ENCODE results near the gene SPTBN1. TPM values are rescaled to one million over a fixed set of nuclear protein-coding genes. Genes with fewer than 3 reads are reported as not detected.

SPTBN1 gene
- total RNA-seq, 1 donor from 2014 or later = 83.2 TPM

DNA sequence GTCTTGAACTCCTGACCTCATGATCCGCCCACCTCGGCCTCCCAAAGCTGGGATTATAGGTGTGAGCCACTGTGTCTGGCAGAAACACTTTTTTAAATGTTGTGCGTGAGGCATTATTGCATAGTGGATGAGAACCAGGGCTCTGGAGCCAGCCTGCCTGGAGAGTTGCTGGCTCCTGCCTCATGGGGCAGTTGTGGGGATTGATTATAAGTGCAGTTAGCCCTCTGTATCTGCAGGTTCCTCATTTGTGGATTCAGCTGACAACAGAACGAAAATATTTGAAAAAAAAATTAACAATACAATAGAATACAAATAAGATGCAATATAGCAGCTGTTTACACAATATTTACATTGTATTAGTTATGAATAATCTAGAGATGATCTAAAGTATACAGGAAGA, 137.9 kb downstream of the SPTBN1 start:
- Mint-ChIP-seq H3K27ac (peak overlapping the region; percentile 79), H3K4me3 (peak overlapping the region; percentile 11), H3K27me3 (no peaks in the 10 kb centered on the region), H3K9me3 (no peaks in the 10 kb centered on the region), H3K4me1 (peaks cover 96% of the 10 kb centered on the region), H3K36me3 (ENCODE audit: low read depth) (peaks cover 8% of the 10 kb centered on the region)
- ATAC-seq (ENCODE audit: low read depth) (peak; percentile 25), DNase-seq (no peak)
- ChIA-PET POLR2A (interaction anchor here (1.2 to 9.9 kb wide), 4 partner anchors 14 to 35 kb away, joined by 3 to 58 read pairs (median 19); no protein-coding TSS in a partner anchor), CTCF (interaction anchor here (1.2 to 2.1 kb wide), 2 partner anchors 12 to 70 kb away, joined by 3 to 5 read pairs; no protein-coding TSS in a partner anchor)
- intact Hi-C loops (cut with micrococcal nuclease) = loop anchor here (1.0 kb wide), 2 partner anchors 11 to 36 kb away; no protein-coding TSS in a partner anchor
- TF ChIP-seq, protein P1, sequence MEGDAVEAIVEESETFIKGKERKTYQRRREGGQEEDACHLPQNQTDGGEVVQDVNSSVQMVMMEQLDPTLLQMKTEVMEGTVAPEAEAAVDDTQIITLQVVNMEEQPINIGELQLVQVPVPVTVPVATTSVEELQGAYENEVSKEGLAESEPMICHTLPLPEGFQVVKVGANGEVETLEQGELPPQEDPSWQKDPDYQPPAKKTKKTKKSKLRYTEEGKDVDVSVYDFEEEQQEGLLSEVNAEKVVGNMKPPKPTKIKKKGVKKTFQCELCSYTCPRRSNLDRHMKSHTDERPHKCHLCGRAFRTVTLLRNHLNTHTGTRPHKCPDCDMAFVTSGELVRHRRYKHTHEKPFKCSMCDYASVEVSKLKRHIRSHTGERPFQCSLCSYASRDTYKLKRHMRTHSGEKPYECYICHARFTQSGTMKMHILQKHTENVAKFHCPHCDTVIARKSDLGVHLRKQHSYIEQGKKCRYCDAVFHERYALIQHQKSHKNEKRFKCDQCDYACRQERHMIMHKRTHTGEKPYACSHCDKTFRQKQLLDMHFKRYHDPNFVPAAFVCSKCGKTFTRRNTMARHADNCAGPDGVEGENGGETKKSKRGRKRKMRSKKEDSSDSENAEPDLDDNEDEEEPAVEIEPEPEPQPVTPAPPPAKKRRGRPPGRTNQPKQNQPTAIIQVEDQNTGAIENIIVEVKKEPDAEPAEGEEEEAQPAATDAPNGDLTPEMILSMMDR (IDR thresholded peaks at IDR 0.05) = no peak

DNA sequence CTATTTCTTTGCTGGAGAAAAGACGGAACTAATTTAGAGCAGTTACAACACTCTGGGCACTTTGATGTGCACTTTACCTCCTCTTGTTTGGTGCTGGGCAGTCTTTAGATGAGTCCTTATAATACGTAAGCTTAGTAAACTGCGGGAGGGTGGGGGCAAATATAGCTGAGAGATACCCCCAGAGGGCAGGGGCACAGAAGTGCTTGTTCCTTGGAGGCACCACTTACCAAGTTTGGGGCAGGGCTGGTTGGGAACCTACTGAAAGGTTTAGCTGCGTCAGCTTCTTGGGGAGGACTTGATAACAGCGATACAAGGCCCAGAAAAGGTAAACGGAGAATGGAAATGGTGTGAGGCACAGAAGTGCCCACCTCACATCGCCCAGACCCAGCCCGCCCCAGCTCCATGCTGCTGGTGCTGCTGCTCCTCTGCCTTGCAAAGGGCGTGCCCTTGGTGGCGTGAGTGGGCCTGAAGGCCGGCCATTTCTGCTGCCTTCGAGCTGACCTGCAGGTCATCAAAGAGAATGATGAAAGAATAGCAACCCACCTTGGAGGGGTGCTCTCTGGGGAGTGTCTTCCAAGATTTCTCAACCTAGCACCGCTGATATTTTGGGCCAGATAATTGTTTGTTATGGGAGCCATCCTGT, 139.2 kb downstream of the SPTBN1 start:
- peak overlapping the region; percentile 92 for H3K27ac Mint-ChIP-seq
- peaks cover 21% of the 10 kb centered on the region for H3K36me3 Mint-ChIP-seq (ENCODE audit: low read depth)
- no peaks in the 10 kb centered on the region for H3K27me3 Mint-ChIP-seq
- intact Hi-C loops (cut with micrococcal nuclease) = loop anchor here (5.0 kb wide), 1 partner anchor 42 kb away; no protein-coding TSS in a partner anchor
- POLR2A ChIA-PET = interaction anchor here (0.6 to 9.9 kb wide), 8 partner anchors 8 to 640 kb away, joined by 3 to 58 read pairs (median 6); no protein-coding TSS in a partner anchor
- TF ChIP-seq, protein P1 (IDR thresholded peaks at IDR 0.05) = no peak
- CTCF ChIA-PET = interaction anchor here (1.2 to 2.1 kb wide), 2 partner anchors 14 to 71 kb away, joined by 3 to 5 read pairs; no protein-coding TSS in a partner anchor
- peak overlapping the region; percentile 44 for H3K4me3 Mint-ChIP-seq
- no peaks in the 10 kb centered on the region for H3K9me3 Mint-ChIP-seq
- DNase-seq = no peak
- ATAC-seq (ENCODE audit: low read depth) = no peak
- H3K4me1 Mint-ChIP-seq = peaks cover 93% of the 10 kb centered on the region

DNA sequence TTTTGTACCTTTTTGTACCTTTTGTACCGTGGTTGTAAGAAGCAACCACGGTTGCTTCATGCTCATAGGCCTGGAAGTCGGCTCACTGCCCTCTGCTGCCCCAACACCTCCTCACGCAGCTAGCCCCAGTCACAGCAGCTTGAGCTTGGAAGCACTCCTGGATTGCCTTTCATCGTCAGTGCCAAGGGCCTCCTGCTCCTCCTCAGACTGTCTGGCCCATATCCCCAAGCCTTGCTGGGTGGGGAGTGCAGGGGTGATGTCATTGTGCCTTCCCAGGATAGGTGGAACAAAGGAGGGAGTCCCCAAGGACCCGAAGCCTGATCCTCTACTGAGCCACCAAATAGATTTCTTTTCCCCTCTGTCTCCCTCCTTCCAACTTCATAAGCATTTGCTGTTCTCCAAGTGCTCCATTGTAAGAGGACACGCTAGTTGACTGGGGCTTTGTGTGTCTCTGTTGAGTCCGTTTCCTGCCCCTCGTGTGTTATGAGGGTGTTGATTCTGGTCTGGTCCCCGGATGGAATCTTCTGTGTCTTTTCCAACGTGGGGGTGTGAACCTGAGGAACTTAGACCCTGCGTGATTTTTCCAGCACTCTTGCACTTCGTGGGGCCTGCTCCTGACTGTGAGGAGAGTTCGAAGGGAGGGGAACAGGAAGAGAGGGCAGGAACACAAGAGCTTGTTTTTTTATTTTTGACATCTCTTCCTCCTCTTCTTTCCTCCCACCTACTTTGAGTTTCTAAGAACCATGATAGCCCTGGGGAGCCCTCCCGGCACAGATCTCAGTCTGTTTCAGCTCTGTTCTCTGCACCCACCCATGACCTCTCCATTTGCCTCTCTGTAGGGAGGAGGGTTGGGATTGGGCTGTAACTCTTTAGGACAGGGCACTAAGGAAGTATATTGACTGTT, 140.1 kb downstream of the SPTBN1 start:
- peak overlapping the region; percentile 92 for H3K27ac Mint-ChIP-seq
- DNase-seq (no peak), ATAC-seq (ENCODE audit: low read depth) (peak; percentile 20)
- TF ChIP-seq, protein P1 (IDR thresholded peaks at IDR 0.05) = no peak
- peaks cover 26% of the 10 kb centered on the region for H3K36me3 Mint-ChIP-seq (ENCODE audit: low read depth)
- no peaks in the 10 kb centered on the region for H3K27me3 Mint-ChIP-seq
- ChIA-PET POLR2A (interaction anchor here (0.9 to 9.9 kb wide), 5 partner anchors 16 to 37 kb away, joined by 4 to 58 read pairs (median 8); no protein-coding TSS in a partner anchor), CTCF (interaction anchor here (1.3 to 2.0 kb wide), 6 partner anchors 16 to 489 kb away, joined by 4 to 7 read pairs (median 6); no protein-coding TSS in a partner anchor)
- H3K4me1 Mint-ChIP-seq = peaks cover 88% of the 10 kb centered on the region
- intact Hi-C loops (cut with micrococcal nuclease) = loop anchor here (1.0 to 5.0 kb wide), 3 partner anchors 8 to 41 kb away; no protein-coding TSS in a partner anchor
- H3K9me3 Mint-ChIP-seq = no peaks in the 10 kb centered on the region
- H3K4me3 Mint-ChIP-seq = peak overlapping the region; percentile 74

DNA sequence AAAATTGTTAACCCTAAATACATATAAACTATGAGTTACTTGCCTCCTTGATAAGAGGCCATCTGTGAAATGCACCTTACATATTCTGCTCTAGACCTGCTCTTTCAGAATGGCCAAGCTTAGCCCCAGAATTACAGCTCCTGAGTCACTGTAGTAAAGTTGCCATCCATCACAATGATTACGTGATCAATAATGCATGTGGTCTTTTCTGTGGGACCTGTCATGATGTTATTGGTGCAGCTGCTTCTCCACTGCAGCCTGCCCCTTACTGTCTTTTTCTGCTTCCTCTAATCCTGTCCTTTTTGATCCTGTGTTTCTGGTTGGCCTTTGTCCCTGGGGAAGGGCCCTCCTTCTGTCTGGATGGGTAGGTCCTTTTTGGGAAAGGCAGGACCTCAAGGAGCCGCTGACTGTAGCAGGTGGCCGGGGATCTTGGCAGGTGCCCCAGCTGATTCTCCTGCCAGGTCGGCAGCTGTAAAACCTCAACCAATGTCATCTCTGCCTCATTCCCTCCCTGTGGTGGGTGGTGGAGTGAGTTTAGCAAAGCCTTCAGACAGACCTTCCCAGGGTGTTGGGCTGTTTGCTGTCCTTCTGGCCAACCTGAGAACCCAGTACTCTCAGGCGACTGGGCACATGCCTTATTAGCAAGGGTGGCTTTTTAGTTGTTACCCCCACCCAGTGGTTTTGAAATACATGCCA, 141.2 kb downstream of the SPTBN1 start:
- ChIA-PET POLR2A (interaction anchor here (0.6 to 9.9 kb wide), 9 partner anchors 11 to 59 kb away, joined by 3 to 58 read pairs (median 4); no protein-coding TSS in a partner anchor), CTCF (interaction anchor here (1.3 to 2.0 kb wide), 7 partner anchors 17 to 490 kb away, joined by 3 to 7 read pairs (median 6); no protein-coding TSS in a partner anchor)
- Mint-ChIP-seq H3K9me3 (no peaks in the 10 kb centered on the region), H3K4me1 (peaks cover 91% of the 10 kb centered on the region), H3K27me3 (no peaks in the 10 kb centered on the region), H3K4me3 (peak overlapping the region; percentile 60), H3K36me3 (ENCODE audit: low read depth) (peaks cover 33% of the 10 kb centered on the region), H3K27ac (peak overlapping the region; percentile 92)
- ATAC-seq (ENCODE audit: low read depth) = no peak
- TF ChIP-seq, protein P1 (IDR thresholded peaks at IDR 0.05) = no peak
- intact Hi-C loops (cut with micrococcal nuclease) = loop anchor here (5.0 kb wide), 1 partner anchor 40 kb away; no protein-coding TSS in a partner anchor
- DNase-seq = no peak
